ENCODE data around the gene ATAD2B. TPM values are rescaled to one million over a fixed set of nuclear protein-coding genes. Genes with fewer than 3 reads are reported as not detected.
"Not testable (repeated sequence)": the region's sequence is repeated elsewhere in the genome, so short reads cannot be mapped to it uniquely, and the experiment has no call there.

The ATAD2B gene
- total RNA-seq = 10 to 100 TPM; 13.2 to 14.3 TPM

- H3K9me3 Mint-ChIP-seq = no peaks in the 10 kb centered on the region
- ChIA-PET CTCF (interaction anchor here (0.7 to 5.3 kb wide), 30 partner anchors 10 to 434 kb away, joined by 3 to 82 read pairs (median 5); partner anchors contain the start of genes FKBP1B, ITSN2, SF3B6 and TP53I3), POLR2A (interaction anchor here (0.6 to 4.6 kb wide), 27 partner anchors 9 to 434 kb away, joined by 3 to 116 read pairs (median 4); partner anchors contain the start of genes FKBP1B, ITSN2, SF3B6 and TP53I3)
- intact Hi-C loops (cut with micrococcal nuclease) = loop anchor here (1.0 to 5.0 kb wide), 10 partner anchors 13 to 1045 kb away; partner anchors contain the start of genes DNAJC27, ITSN2, SF3B6 and TP53I3
- no peaks in the 10 kb centered on the region for H3K27me3 Mint-ChIP-seq
- H3K4me1 Mint-ChIP-seq (ENCODE audit: low read depth) = peaks cover 42% of the 10 kb centered on the region
- peak within 1 kb of the TSS; percentile 99 for H3K4me3 Mint-ChIP-seq
- peak within 1 kb of the TSS; percentile 99 for H3K27ac Mint-ChIP-seq
- peaks cover 3% of the 10 kb centered on the region for H3K36me3 Mint-ChIP-seq
- DNase-seq = peak; percentile 96
These were observed at the start of gene ATAD2B for GRCh38 chr2:23926750-23927571. Gene ATAD2B (minus strand): TSS chr2:23927123. CDS start chr2:23926770, 353 bp downstream.

GRCh38 chr2:23967846-23968245 is 40.9 kb upstream of the ATAD2B start:
- DNase-seq = no peak
- H3K36me3 Mint-ChIP-seq = peaks cover 2% of the 10 kb centered on the region
- POLR2A ChIA-PET = no interaction called here

GRCh38 chr2:23954325-23955014 is 27.5 kb upstream of the ATAD2B start:
- H3K4me3 Mint-ChIP-seq = no peak overlapping the region
- H3K36me3 Mint-ChIP-seq = no peaks in the 10 kb centered on the region
- intact Hi-C loops (cut with micrococcal nuclease) = no loop called here
- H3K27me3 Mint-ChIP-seq = no peaks in the 10 kb centered on the region
- no peaks in the 10 kb centered on the region for H3K9me3 Mint-ChIP-seq
- ChIA-PET POLR2A (interaction anchor here (0.7 to 1.4 kb wide), 2 partner anchors 15 to 27 kb away, joined by 3 to 4 read pairs; partner anchors contain the start of gene UBXN2A), CTCF (no interaction called here)
- no peak overlapping the region for H3K27ac Mint-ChIP-seq
- DNase-seq = no peak
- peaks cover 10% of the 10 kb centered on the region for H3K4me1 Mint-ChIP-seq (ENCODE audit: low read depth)

More at GRCh38 chr2:23967846-23968245, 40.9 kb upstream of the ATAD2B start:
- Mint-ChIP-seq H3K9me3 (no peaks in the 10 kb centered on the region), H3K27ac (no peak overlapping the region), H3K27me3 (no peaks in the 10 kb centered on the region), H3K4me1 (ENCODE audit: low read depth) (no peaks in the 10 kb centered on the region), H3K4me3 (no peak overlapping the region)
- intact Hi-C loops (cut with micrococcal nuclease) = no loop called here
- CTCF ChIA-PET = no interaction called here

- ChIA-PET CTCF (interaction anchor here (1.2 kb wide), 1 partner anchor 129 kb away, joined by 5 read pairs; no protein-coding TSS in a partner anchor), POLR2A (interaction anchor here (1.4 kb wide), 1 partner anchor 14 kb away, joined by 4 read pairs; the partner anchor contains the start of gene UBXN2A)
- H3K27me3 Mint-ChIP-seq = no peaks in the 10 kb centered on the region
- no peak overlapping the region for H3K27ac Mint-ChIP-seq
- no peak overlapping the region for H3K4me3 Mint-ChIP-seq
- intact Hi-C loops (cut with micrococcal nuclease) = no loop called here
- H3K4me1 Mint-ChIP-seq (ENCODE audit: low read depth) = peaks cover 10% of the 10 kb centered on the region
- H3K36me3 Mint-ChIP-seq = no peaks in the 10 kb centered on the region
- H3K9me3 Mint-ChIP-seq = no peaks in the 10 kb centered on the region
- no peak for DNase-seq
These were observed 26.7 kb upstream of the ATAD2B start for GRCh38 chr2:23953625-23954024.

GRCh38 chr2:23952558-23952957 is 25.6 kb upstream of the ATAD2B start:
- POLR2A ChIA-PET; H3K27ac Mint-ChIP-seq; H3K36me3 Mint-ChIP-seq; DNase-seq; intact Hi-C loops (cut with micrococcal nuclease); H3K27me3 Mint-ChIP-seq; H3K4me3 Mint-ChIP-seq; H3K9me3 Mint-ChIP-seq: not testable (repeated sequence)
- peaks cover 10% of the 10 kb centered on the region for H3K4me1 Mint-ChIP-seq (ENCODE audit: low read depth)
- CTCF ChIA-PET = interaction anchor here (2.7 kb wide), 1 partner anchor 25 kb away, joined by 9 read pairs; the partner anchor contains the start of gene ATAD2B

- POLR2A ChIA-PET = no interaction called here
- H3K27ac Mint-ChIP-seq = no peak overlapping the region
- CTCF ChIA-PET = no interaction called here
- intact Hi-C loops (cut with micrococcal nuclease) = no loop called here
- H3K9me3 Mint-ChIP-seq = no peaks in the 10 kb centered on the region
- H3K4me1 Mint-ChIP-seq (ENCODE audit: low read depth) = peaks cover 9% of the 10 kb centered on the region
- DNase-seq = no peak
- H3K4me3 Mint-ChIP-seq = no peak overlapping the region
- H3K36me3 Mint-ChIP-seq = peaks cover 2% of the 10 kb centered on the region
- no peaks in the 10 kb centered on the region for H3K27me3 Mint-ChIP-seq
These were observed 20.4 kb upstream of the ATAD2B start for GRCh38 chr2:23947350-23947749.

GRCh38 chr2:23944976-23945375 is 18.1 kb upstream of the ATAD2B start:
- intact Hi-C loops (cut with micrococcal nuclease) = loop anchor here (5.0 kb wide), 1 partner anchor 53 kb away; no protein-coding TSS in a partner anchor
- Mint-ChIP-seq H3K27me3 (no peaks in the 10 kb centered on the region), H3K4me3 (no peak overlapping the region), H3K27ac (no peak overlapping the region), H3K4me1 (ENCODE audit: low read depth) (peaks cover 13% of the 10 kb centered on the region), H3K9me3 (no peaks in the 10 kb centered on the region), H3K36me3 (peaks cover 2% of the 10 kb centered on the region)
- no peak for DNase-seq
- ChIA-PET CTCF (interaction anchor here (0.6 to 3.0 kb wide), 3 partner anchors 15 to 121 kb away, joined by 3 to 11 read pairs (median 5); partner anchors contain the start of gene ATAD2B), POLR2A (no interaction called here)

GRCh38 chr2:23944527-23944926 is 17.6 kb upstream of the ATAD2B start:
- POLR2A ChIA-PET = no interaction called here
- CTCF ChIA-PET = interaction anchor here (1.8 to 3.0 kb wide), 2 partner anchors 18 to 120 kb away, joined by 5 to 11 read pairs; partner anchors contain the start of gene ATAD2B
- Mint-ChIP-seq H3K27ac (no peak overlapping the region), H3K27me3 (no peaks in the 10 kb centered on the region), H3K4me1 (ENCODE audit: low read depth) (peaks cover 13% of the 10 kb centered on the region), H3K36me3 (peaks cover 2% of the 10 kb centered on the region), H3K9me3 (no peaks in the 10 kb centered on the region), H3K4me3 (no peak overlapping the region)
- no peak for DNase-seq
- intact Hi-C loops (cut with micrococcal nuclease) = loop anchor here (5.0 kb wide), 1 partner anchor 52 kb away; no protein-coding TSS in a partner anchor

GRCh38 chr2:23943666-23944065 is 16.7 kb upstream of the ATAD2B start:
- Mint-ChIP-seq H3K36me3 (peaks cover 2% of the 10 kb centered on the region), H3K4me1 (ENCODE audit: low read depth) (peaks cover 20% of the 10 kb centered on the region), H3K27me3 (peaks cover 5% of the 10 kb centered on the region), H3K9me3 (no peaks in the 10 kb centered on the region), H3K4me3 (no peak overlapping the region), H3K27ac (no peak overlapping the region)
- intact Hi-C loops (cut with micrococcal nuclease) = loop anchor here (5.0 kb wide), 1 partner anchor 51 kb away; no protein-coding TSS in a partner anchor
- CTCF ChIA-PET = interaction anchor here (3.0 kb wide), 1 partner anchor 17 kb away, joined by 11 read pairs; the partner anchor contains the start of gene ATAD2B
- no peak for DNase-seq
- POLR2A ChIA-PET = interaction anchor here (1.1 kb wide), 1 partner anchor 16 kb away, joined by 7 read pairs; the partner anchor contains the start of gene ATAD2B

GRCh38 chr2:23941644-23942043 is 14.7 kb upstream of the ATAD2B start:
- no peak overlapping the region for H3K27ac Mint-ChIP-seq
- H3K4me1 Mint-ChIP-seq (ENCODE audit: low read depth) = peaks cover 20% of the 10 kb centered on the region
- H3K27me3 Mint-ChIP-seq = peaks cover 5% of the 10 kb centered on the region

More at GRCh38 chr2:23941644-23942043, 14.7 kb upstream of the ATAD2B start:
- intact Hi-C loops (cut with micrococcal nuclease) = loop anchor here (2.0 to 5.0 kb wide), 3 partner anchors 49 to 135 kb away; partner anchors contain the start of genes SF3B6 and WDCP
- ChIA-PET POLR2A (interaction anchor here (5.8 kb wide), 1 partner anchor 15 kb away, joined by 116 read pairs; the partner anchor contains the start of gene ATAD2B), CTCF (interaction anchor here (0.6 to 4.3 kb wide), 4 partner anchors 15 to 228 kb away, joined by 3 to 57 read pairs (median 10); partner anchors contain the start of genes ATAD2B and TP53I3)
- DNase-seq = no peak
- H3K4me3 Mint-ChIP-seq = no peak overlapping the region
- no peaks in the 10 kb centered on the region for H3K9me3 Mint-ChIP-seq
- peaks cover 2% of the 10 kb centered on the region for H3K36me3 Mint-ChIP-seq
